Retina (tissue), 1 donor: ENCODE results near the gene RTF1.

ENCODE experiments used
- DNase-seq: peaks from one replicate; pipeline ENCODE4 v3.0.0-alpha.2; 2016

The RTF1 gene

GRCh38 chr15:41490355-41490754, 73.5 kb downstream of the RTF1 start:
- no peak for DNase-seq

GRCh38 chr15:41491889-41492288, 75.0 kb downstream of the RTF1 start:
- no peak for DNase-seq

- no peak for DNase-seq
Measured at GRCh38 chr15:41492597-41493204, 75.8 kb downstream of the RTF1 start.

GRCh38 chr15:41493205-41493901, 76.5 kb downstream of the RTF1 start, which contains the start of gene ITPKA:
TSS of gene ITPKA (plus strand) at chr15:41493874. CDS start at chr15:41493928, 54 bp downstream.
- peak; percentile 93 for DNase-seq

- DNase-seq: no peak
Measured at GRCh38 chr15:41493902-41494189, 77.0 kb downstream of the RTF1 start.

- peak; percentile 58 for DNase-seq
Measured at GRCh38 chr15:41494190-41494921, 77.5 kb downstream of the RTF1 start.

GRCh38 chr15:41494922-41495735, 78.2 kb downstream of the RTF1 start:
- peak; percentile 72 for DNase-seq

GRCh38 chr15:41495736-41496599, 79.1 kb downstream of the RTF1 start:
- DNase-seq: peak; percentile 72

GRCh38 chr15:41498657-41499056, 81.8 kb downstream of the RTF1 start:
- no peak for DNase-seq

GRCh38 chr15:41499109-41499851, 82.4 kb downstream of the RTF1 start:
- no peak for DNase-seq

- DNase-seq: peak; percentile 67
Measured at GRCh38 chr15:41501191-41501917, 84.5 kb downstream of the RTF1 start.

- peak; percentile 60 for DNase-seq
Measured at GRCh38 chr15:41501931-41502794, 85.3 kb downstream of the RTF1 start.

GRCh38 chr15:41502795-41503668, 86.1 kb downstream of the RTF1 start:
- no peak for DNase-seq

- no peak for DNase-seq
Measured at GRCh38 chr15:41503669-41504010, 86.7 kb downstream of the RTF1 start.

GRCh38 chr15:41504751-41505492, 88.0 kb downstream of the RTF1 start:
- no peak for DNase-seq

- DNase-seq: no peak
Measured at GRCh38 chr15:41505776-41506175, 88.9 kb downstream of the RTF1 start.

- no peak for DNase-seq
Measured at GRCh38 chr15:41506796-41507341, 90.0 kb downstream of the RTF1 start.

- DNase-seq: no peak
Measured at GRCh38 chr15:41507820-41508290, 91.0 kb downstream of the RTF1 start.
